ENCODE data around the gene CENPO. TPM values are rescaled to one million over a fixed set of nuclear protein-coding genes. Genes with fewer than 3 reads are reported as not detected.

Gene CENPO
- total and polyA plus RNA-seq, 7 experiments from 2014 or later: 1.8 to 36.6 (median 5.8) TPM

- H3K9me3 ChIP-seq (ENCODE audit: control insufficient read depth in 2 of 3, low read length in 3 of 3): no peaks in the 10 kb centered on the region
- H3K4me3 ChIP-seq (ENCODE audit: low read length): no peak overlapping the region
- DNase-seq (no peak), ATAC-seq (no peak)
- intact Hi-C loops (cut with micrococcal nuclease): no loop called here
- H3K4me1 Mint-ChIP-seq: peaks cover 0 to 11% (median 2%) of the 10 kb centered on the region in 7 donors
- no peak overlapping the region for H3K27ac Mint-ChIP-seq
- POLR2A ChIA-PET: interaction anchor here (0.6 to 0.7 kb wide), 2 partner anchors 84 to 1581 kb away, joined by 3 read pairs; no protein-coding TSS in a partner anchor
- H3K27me3 ChIP-seq (ENCODE audit: control insufficient read depth in 2 of 2, insufficient read depth in 2 of 2, low read length in 2 of 2): no peaks in the 10 kb centered on the region
- no peaks in the 10 kb centered on the region for H3K9me3 Mint-ChIP-seq
- peaks cover 9 to 29% (median 21%) of the 10 kb centered on the region in 5 donors for H3K36me3 Mint-ChIP-seq
- no peak overlapping the region for H3K27ac ChIP-seq (ENCODE audit: low read depth, low read length)
- no peaks in the 10 kb centered on the region for H3K27me3 Mint-ChIP-seq
- H3K4me1 ChIP-seq (ENCODE audit: control insufficient read depth in 2 of 2, insufficient read depth in 2 of 2, low read length in 2 of 2): no peaks in the 10 kb centered on the region
- H3K36me3 ChIP-seq (ENCODE audit: control insufficient read depth in 2 of 3, insufficient read depth in 3 of 3, low read length in 3 of 3): peaks cover 0 to 13% (median 4%) of the 10 kb centered on the region in 3 experiments
- CTCF ChIA-PET: no interaction called here
- no peak overlapping the region for H3K4me3 Mint-ChIP-seq
Measured at GRCh38 chr2:24814516-24814915, 21.3 kb downstream of the CENPO start.

GRCh38 chr2:24815171-24815570 lies 21.9 kb downstream of the CENPO start:
- ChIA-PET CTCF (interaction anchor here (0.7 kb wide), 1 partner anchor 10 kb away, joined by 4 read pairs; no protein-coding TSS in a partner anchor), POLR2A (interaction anchor here (0.7 kb wide), 1 partner anchor 85 kb away, joined by 3 read pairs; no protein-coding TSS in a partner anchor)
- Mint-ChIP-seq H3K4me1 (peaks cover 0 to 9% (median 0%) of the 10 kb centered on the region in 7 donors), H3K27me3 (no peaks in the 10 kb centered on the region), H3K4me3 (no peak overlapping the region), H3K36me3 (peaks cover 9 to 32% (median 21%) of the 10 kb centered on the region in 5 donors), H3K27ac (no peak overlapping the region), H3K9me3 (no peaks in the 10 kb centered on the region)
- Histone ChIP-seq H3K27me3 (ENCODE audit: control insufficient read depth in 2 of 2, insufficient read depth in 2 of 2, low read length in 2 of 2) (no peaks in the 10 kb centered on the region), H3K4me3 (ENCODE audit: low read length) (no peak overlapping the region), H3K27ac (ENCODE audit: low read depth, low read length) (no peak overlapping the region), H3K9me3 (ENCODE audit: control insufficient read depth in 2 of 3, low read length in 3 of 3) (no peaks in the 10 kb centered on the region), H3K36me3 (ENCODE audit: control insufficient read depth in 2 of 3, insufficient read depth in 3 of 3, low read length in 3 of 3) (peaks cover 0 to 20% (median 4%) of the 10 kb centered on the region in 3 experiments), H3K4me1 (ENCODE audit: control insufficient read depth in 2 of 2, insufficient read depth in 2 of 2, low read length in 2 of 2) (no peaks in the 10 kb centered on the region)
- DNase-seq (no peak), ATAC-seq (no peak)
- intact Hi-C loops (cut with micrococcal nuclease): no loop called here

GRCh38 chr2:24816404-24816803 lies 23.2 kb downstream of the CENPO start:
- POLR2A ChIA-PET: no interaction called here
- ATAC-seq: no peak
- H3K36me3 Mint-ChIP-seq: peaks cover 12 to 42% (median 21%) of the 10 kb centered on the region in 5 donors
- CTCF ChIA-PET: no interaction called here
- Histone ChIP-seq H3K27ac (ENCODE audit: low read depth, low read length) (no peak overlapping the region), H3K9me3 (ENCODE audit: control insufficient read depth in 2 of 3, low read length in 3 of 3) (no peaks in the 10 kb centered on the region), H3K27me3 (ENCODE audit: control insufficient read depth in 2 of 2, insufficient read depth in 2 of 2, low read length in 2 of 2) (no peaks in the 10 kb centered on the region), H3K4me1 (ENCODE audit: control insufficient read depth in 2 of 2, insufficient read depth in 2 of 2, low read length in 2 of 2) (no peaks in the 10 kb centered on the region), H3K36me3 (ENCODE audit: control insufficient read depth in 2 of 3, insufficient read depth in 3 of 3, low read length in 3 of 3) (peaks cover 0 to 31% (median 4%) of the 10 kb centered on the region in 3 experiments), H3K4me3 (ENCODE audit: low read length) (no peak overlapping the region)
- H3K9me3 Mint-ChIP-seq: no peaks in the 10 kb centered on the region
- H3K4me3 Mint-ChIP-seq: no peak overlapping the region
- no peaks in the 10 kb centered on the region for H3K27me3 Mint-ChIP-seq
- no peak overlapping the region for H3K27ac Mint-ChIP-seq
- DNase-seq: no peak
- peaks cover 0 to 9% (median 0%) of the 10 kb centered on the region in 7 donors for H3K4me1 Mint-ChIP-seq
- intact Hi-C loops (cut with micrococcal nuclease): no loop called here

DNA sequence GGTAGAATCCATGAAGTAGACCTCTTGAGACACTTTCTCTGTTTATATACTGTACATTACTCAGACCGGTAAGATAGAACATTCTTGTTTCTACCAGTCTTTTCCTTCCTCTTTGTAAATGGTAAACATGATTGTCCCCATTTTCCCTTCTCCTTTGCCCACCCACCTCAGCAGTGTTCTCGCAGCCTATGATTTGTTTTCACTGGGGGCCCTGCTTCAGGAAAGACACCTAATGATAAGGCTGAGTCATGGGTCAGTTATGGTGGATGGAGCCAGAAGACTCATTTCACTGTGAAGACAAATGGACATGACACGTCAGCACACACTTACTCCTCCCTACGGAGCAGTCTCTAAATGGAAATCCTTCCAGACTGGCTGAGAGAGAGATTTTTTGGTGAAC lies 23.7 kb downstream of the CENPO start:
- DNase-seq: no peak
- intact Hi-C loops (cut with micrococcal nuclease): no loop called here
- CTCF ChIA-PET: no interaction called here

DNA sequence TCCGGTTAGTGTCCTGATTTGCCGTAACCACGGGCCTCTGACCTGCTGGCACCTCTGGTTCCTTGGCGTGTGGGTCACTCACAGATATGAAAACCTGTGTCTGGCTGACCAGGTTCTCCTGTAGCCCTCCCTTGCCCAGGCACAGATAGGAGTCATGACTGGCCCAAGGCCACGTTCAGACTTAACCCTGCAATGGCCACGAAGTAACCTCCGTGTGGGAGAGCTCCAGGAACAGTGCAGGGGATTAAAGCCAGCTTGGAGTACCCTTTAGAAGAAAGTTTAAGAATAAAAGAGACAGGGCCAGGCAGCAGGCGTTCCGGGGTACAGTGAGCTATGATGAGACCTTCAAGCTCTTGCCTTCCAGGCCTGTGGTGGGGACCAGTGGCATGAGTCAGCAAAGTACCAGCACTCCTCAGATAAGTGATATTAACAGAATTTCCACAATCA lies 25.5 kb downstream of the CENPO start:
- no peak overlapping the region for H3K4me3 ChIP-seq (ENCODE audit: low read length)
- no peaks in the 10 kb centered on the region for H3K27me3 Mint-ChIP-seq
- no peaks in the 10 kb centered on the region for H3K9me3 ChIP-seq (ENCODE audit: control insufficient read depth in 2 of 3, low read length in 3 of 3)
- H3K4me1 ChIP-seq (ENCODE audit: control insufficient read depth in 2 of 2, insufficient read depth in 2 of 2, low read length in 2 of 2): no peaks in the 10 kb centered on the region
- no peak overlapping the region for H3K27ac ChIP-seq (ENCODE audit: low read depth, low read length)
- intact Hi-C loops (cut with micrococcal nuclease): no loop called here
- peaks cover 0 to 48% (median 4%) of the 10 kb centered on the region in 3 experiments for H3K36me3 ChIP-seq (ENCODE audit: control insufficient read depth in 2 of 3, insufficient read depth in 3 of 3, low read length in 3 of 3)
- H3K36me3 Mint-ChIP-seq: peaks cover 12 to 45% (median 17%) of the 10 kb centered on the region in 5 donors
- H3K27me3 ChIP-seq (ENCODE audit: control insufficient read depth in 2 of 2, insufficient read depth in 2 of 2, low read length in 2 of 2): no peaks in the 10 kb centered on the region
- H3K4me3 Mint-ChIP-seq: no peak overlapping the region
- peaks cover 0 to 9% (median 0%) of the 10 kb centered on the region in 7 donors for H3K4me1 Mint-ChIP-seq
- peak; percentile 40 for ATAC-seq
- no peaks in the 10 kb centered on the region for H3K9me3 Mint-ChIP-seq
- POLR2A ChIA-PET: no interaction called here
- CTCF ChIA-PET: interaction anchor here (0.5 to 2.0 kb wide), 4 partner anchors 9 to 410 kb away, joined by 3 to 4 read pairs (median 4); no protein-coding TSS in a partner anchor
- no peak for DNase-seq
- H3K27ac Mint-ChIP-seq: peak overlapping the region in 3 of 9 donors; percentile 47 to 72 (median 60)

More for the DNA sequence above, 23.7 kb downstream of the CENPO start:
- no peak overlapping the region for H3K4me3 Mint-ChIP-seq
- Histone ChIP-seq H3K36me3 (ENCODE audit: control insufficient read depth in 2 of 3, insufficient read depth in 3 of 3, low read length in 3 of 3) (peaks cover 0 to 36% (median 4%) of the 10 kb centered on the region in 3 experiments), H3K27ac (ENCODE audit: low read depth, low read length) (no peak overlapping the region), H3K9me3 (ENCODE audit: control insufficient read depth in 2 of 3, low read length in 3 of 3) (no peaks in the 10 kb centered on the region), H3K4me3 (ENCODE audit: low read length) (no peak overlapping the region), H3K4me1 (ENCODE audit: control insufficient read depth in 2 of 2, insufficient read depth in 2 of 2, low read length in 2 of 2) (no peaks in the 10 kb centered on the region), H3K27me3 (ENCODE audit: control insufficient read depth in 2 of 2, insufficient read depth in 2 of 2, low read length in 2 of 2) (no peaks in the 10 kb centered on the region)
- no peak overlapping the region for H3K27ac Mint-ChIP-seq
- H3K4me1 Mint-ChIP-seq: peaks cover 0 to 9% (median 0%) of the 10 kb centered on the region in 7 donors
- no peaks in the 10 kb centered on the region for H3K27me3 Mint-ChIP-seq
- H3K9me3 Mint-ChIP-seq: no peaks in the 10 kb centered on the region
- POLR2A ChIA-PET: no interaction called here
- ATAC-seq: no peak
- H3K36me3 Mint-ChIP-seq: peaks cover 12 to 42% (median 21%) of the 10 kb centered on the region in 5 donors

GRCh38 chr2:24819442-24820174 lies 26.4 kb downstream of the CENPO start:
- H3K9me3 ChIP-seq (ENCODE audit: control insufficient read depth in 2 of 3, low read length in 3 of 3): no peaks in the 10 kb centered on the region
- ChIA-PET POLR2A (no interaction called here), CTCF (interaction anchor here (1.0 to 2.0 kb wide), 2 partner anchors 8 to 10 kb away, joined by 4 read pairs; no protein-coding TSS in a partner anchor)
- no peaks in the 10 kb centered on the region for H3K4me1 ChIP-seq (ENCODE audit: control insufficient read depth in 2 of 2, insufficient read depth in 2 of 2, low read length in 2 of 2)
- DNase-seq: no peak
- Mint-ChIP-seq H3K9me3 (no peaks in the 10 kb centered on the region), H3K27me3 (no peaks in the 10 kb centered on the region), H3K4me3 (no peak overlapping the region), H3K4me1 (peaks cover 0 to 4% (median 0%) of the 10 kb centered on the region in 7 donors), H3K27ac (peak overlapping the region in 1 of 9 donors; percentile 25), H3K36me3 (peaks cover 8 to 42% (median 12%) of the 10 kb centered on the region in 5 donors)
- no peak overlapping the region for H3K27ac ChIP-seq (ENCODE audit: low read depth, low read length)
- ATAC-seq: no peak
- no peaks in the 10 kb centered on the region for H3K27me3 ChIP-seq (ENCODE audit: control insufficient read depth in 2 of 2, insufficient read depth in 2 of 2, low read length in 2 of 2)
- intact Hi-C loops (cut with micrococcal nuclease): no loop called here
- peaks cover 0 to 48% (median 4%) of the 10 kb centered on the region in 3 experiments for H3K36me3 ChIP-seq (ENCODE audit: control insufficient read depth in 2 of 3, insufficient read depth in 3 of 3, low read length in 3 of 3)
- H3K4me3 ChIP-seq (ENCODE audit: low read length): no peak overlapping the region
